COLO668 (cell line): Measurements from ENCODE around the gene HIPK3.
"Not testable (repeated sequence)": the region's sequence is repeated elsewhere in the genome, so short reads cannot be mapped to it uniquely, and the experiment has no call there.

ENCODE experiments used
- DNase-seq: peaks from one replicate; lab custom pipeline; 2025; ENCODE audit not compliant: unreplicated experiment; lab: John Stamatoyannopoulos, UW

The HIPK3 gene

GRCh38 chr11:33350287-33350686 lies 93.1 kb downstream of the HIPK3 start:
- DNase-seq: no peak

GRCh38 chr11:33358150-33358831 lies 101.1 kb downstream of the HIPK3 start:
- no peak for DNase-seq

- no peak for DNase-seq
These were observed 103.5 kb downstream of the HIPK3 start for GRCh38 chr11:33360642-33361041.

DNA sequence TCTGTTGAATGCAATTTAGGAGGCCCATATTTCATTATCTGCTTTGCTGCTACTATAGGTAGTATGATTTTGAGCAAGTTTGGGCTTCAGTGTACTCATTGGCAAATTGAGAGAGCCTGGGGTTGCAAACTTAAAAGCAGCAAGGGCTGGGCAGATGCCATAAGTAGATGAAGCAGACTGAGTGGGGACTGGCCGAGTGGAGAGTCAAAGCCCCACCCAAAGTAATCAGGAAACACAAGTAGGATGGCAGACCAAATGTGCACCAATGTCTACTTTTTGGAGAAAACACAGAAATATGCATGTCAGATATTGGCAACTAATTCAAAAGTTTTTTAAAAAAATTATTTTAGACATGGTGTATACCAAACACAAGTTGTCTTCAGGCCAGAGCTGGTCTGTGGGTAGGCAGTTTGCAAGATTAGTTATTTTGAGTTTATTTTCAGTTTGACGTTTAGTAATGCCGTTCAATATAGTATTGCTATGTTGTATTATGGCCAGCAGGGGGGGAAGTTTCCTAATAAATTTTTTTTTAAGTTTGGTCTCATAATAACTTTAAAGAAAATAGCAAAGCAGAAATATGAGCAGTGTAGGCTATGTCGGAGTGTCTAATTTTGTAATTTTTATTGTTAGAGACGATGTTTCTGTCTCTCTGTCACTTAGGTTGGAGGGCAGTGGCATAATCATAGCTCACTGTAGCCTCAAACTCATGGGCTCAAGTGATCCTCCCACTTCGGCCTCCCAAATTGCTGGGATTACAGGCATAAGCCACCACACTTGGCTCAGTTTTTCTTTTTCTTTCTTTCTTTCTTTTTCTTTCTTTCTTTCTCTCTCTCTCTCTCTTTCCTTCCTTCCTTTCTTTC lies 105.1 kb downstream of the HIPK3 start:
- DNase-seq: no peak

DNA sequence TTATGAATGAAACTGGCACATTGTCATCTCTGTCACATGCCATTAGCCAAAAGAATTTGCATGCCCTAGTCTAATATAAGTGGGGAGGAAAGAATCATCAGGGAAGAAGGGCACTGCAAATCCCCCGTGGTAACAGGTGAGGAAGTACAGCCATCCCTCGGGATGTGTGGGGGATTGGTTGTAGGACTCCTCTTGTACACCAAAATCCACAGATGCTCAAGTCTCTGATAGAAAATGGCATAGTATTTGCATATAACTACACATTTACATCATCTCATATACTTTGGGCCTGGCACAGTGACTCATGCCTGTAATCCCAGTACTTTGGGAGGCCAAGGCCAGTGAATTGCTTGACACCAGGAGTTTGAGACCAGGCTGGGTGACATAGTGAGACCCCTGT lies 109.7 kb downstream of the HIPK3 start:
- no peak for DNase-seq

- not testable (repeated sequence) for DNase-seq
These were observed 111.3 kb downstream of the HIPK3 start for GRCh38 chr11:33368475-33368874.

GRCh38 chr11:33368931-33369330 lies 111.8 kb downstream of the HIPK3 start:
- no peak for DNase-seq

DNA sequence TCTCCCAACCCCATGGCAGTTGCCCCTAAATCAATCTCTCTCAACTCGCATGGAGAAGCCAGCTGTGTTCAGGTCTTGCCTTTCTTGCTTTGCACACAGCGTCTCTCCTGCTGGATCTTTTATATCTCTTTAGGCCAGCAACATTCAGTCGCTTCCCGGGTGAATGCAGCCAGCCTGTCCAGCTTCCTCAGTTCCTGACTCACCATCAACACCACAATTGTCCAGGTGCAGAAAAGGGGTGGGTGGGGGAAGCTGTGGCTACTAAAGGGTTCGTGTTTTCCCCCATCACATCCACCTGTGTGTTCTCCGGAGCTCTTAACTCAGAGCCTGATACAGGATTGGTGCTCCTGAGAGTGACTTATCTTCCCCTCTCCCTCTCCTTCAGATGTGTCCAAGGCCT lies 116.5 kb downstream of the HIPK3 start:
- no peak for DNase-seq

GRCh38 chr11:33375236-33375635 lies 118.1 kb downstream of the HIPK3 start:
- DNase-seq: no peak

DNA sequence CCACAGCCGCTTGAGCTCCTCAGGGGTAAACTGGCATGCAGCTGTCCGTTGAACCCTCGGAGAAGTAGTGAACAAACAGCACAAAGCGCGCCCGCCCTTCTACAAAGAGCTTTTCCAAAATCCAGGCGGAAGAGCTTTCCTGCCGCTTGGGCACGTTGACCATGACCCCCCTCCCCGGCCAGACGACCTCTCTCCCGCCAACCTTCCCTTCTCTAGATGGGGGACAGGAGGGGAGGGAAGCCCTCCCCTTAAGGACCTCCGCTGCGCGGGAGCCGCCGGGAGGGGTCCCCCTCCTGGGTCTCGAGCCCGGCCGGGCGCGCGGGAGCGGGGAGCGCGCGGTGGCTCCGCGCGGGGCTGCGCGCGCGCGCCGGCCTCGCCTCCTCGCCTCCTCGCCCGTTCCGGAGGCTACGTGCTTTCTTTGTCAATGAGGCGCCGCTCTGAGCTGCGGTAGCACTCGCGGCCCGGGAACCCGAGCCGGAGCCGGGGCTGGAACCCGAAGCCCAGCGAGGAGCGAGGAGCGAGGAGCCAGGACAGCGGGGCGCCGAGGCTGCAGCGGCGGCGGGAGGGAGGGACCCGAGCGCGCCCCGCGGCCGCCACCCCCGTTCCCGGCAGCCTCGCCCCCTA lies 118.6 kb downstream of the HIPK3 start, which contains the start of gene KIAA1549L:
KIAA1549L (plus strand) TSS at position 421 of the 624 bp plus-strand sequence.
- peak; percentile 47 for DNase-seq

DNA sequence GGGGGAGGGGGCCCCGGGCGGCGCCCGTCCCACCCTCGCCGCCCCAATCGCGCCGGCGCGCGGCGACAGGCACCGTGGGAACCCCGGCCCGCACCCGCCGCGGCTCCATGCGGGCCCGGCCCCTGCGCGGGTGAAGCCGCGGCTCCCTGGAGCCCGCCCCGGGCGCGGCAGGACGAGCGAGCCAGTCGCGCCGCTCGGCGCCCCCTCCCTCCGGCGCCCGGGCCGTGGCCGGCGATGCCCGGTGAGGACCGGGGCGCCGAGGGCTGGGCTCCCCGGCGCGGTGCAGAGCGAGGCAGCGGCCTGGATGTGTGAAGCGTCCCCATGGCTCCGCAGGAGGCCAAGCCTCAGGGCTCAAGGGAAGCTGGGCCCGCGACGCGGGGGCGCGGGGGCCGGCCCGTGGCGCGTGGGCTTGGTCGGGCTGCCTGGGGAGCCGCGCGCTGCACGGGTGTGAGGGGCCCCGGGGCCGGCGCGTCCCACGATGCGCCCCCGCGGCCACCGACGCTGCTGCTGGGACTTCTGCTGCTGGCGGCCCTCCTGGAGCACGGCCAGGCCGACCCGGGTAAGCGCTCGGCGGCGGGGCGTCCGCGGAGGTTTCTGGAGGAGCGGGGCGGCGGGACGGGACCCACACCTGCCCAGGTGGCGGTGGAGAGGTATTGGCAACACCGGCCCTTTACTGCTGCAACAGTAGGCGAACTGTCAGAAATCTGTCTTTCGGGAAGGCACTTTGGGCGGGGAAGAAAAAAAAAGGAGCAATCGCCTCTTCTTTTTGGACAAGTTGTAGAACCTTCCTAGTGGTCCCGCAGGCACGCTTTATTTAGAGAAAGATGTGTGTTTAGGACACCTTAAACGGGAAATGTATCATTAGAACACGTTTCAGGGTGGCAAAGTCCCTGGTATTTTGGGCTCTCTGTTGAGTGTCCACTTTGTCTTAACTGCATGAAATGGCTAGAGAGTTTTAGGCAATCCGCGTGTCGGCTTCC lies 119.4 kb downstream of the HIPK3 start:
- peak; percentile 54 for DNase-seq

- DNase-seq: no peak
These were observed 120.5 kb downstream of the HIPK3 start for GRCh38 chr11:33377412-33378370.

GRCh38 chr11:33379947-33380346 lies 122.8 kb downstream of the HIPK3 start:
- no peak for DNase-seq

GRCh38 chr11:33383075-33383919 lies 126.1 kb downstream of the HIPK3 start:
- no peak for DNase-seq

DNA sequence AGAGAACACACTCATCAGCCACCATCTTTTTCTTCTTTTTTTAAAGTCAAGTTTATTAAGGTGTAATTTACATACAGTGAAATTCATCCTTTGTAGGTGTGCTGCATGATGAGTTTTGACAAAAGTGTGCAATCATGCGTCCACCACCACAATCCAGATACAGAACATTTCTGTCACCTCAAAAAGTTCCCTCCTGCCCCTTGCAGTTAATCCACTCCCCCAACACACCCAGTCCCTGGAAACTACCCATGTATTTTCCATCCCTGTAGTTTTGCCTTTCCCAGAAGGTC lies 126.7 kb downstream of the HIPK3 start:
- no peak for DNase-seq

GRCh38 chr11:33384220-33384619 lies 127.0 kb downstream of the HIPK3 start:
- DNase-seq: no peak

GRCh38 chr11:33387581-33387980 lies 130.4 kb downstream of the HIPK3 start:
- no peak for DNase-seq

DNA sequence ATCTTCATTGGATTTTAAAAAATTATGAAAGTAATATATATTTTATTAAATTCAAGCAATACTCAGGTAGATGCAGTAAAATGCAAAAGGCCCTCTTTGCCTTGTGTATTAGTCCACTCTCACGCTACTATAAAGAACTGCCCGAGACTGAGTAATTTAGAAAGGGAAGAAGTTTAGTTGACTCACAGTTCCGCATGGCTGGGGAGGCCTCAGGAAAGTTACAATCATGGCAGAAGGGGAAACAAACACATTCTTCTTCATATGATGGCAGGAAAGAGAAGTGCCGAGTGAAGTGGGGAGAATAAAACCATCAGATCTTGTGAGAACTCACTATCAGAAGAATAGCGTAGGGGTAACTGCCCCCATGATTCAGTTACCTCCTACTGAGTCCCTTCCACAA lies 130.8 kb downstream of the HIPK3 start:
- no peak for DNase-seq
